C4-2B (cell line): ENCODE measurements around the gene ANKRD22.

Experiments
- H3K27ac ChIP-seq: fragments of 450-650 bp; 2 replicates; pipeline ENCODE4 v1.5.1; 2017
- ZFX ChIP-seq: fragments of 450-650 bp; IDR thresholded peaks from 2 replicates; pipeline ENCODE4 v1.6.1; 2017
- TF ChIP-seq, protein P1 (sequence below): fragments of 450-650 bp; conservative IDR thresholded peaks from 2 replicates; pipeline ENCODE4 v1.5.1; 2017; ENCODE audit warnings: mild to moderate bottlenecking

ANKRD22 gene

GRCh38 chr10:88783724-88784123 is 67.9 kb downstream of the ANKRD22 start:
- no peak for TF ChIP-seq ZFX
- TF ChIP-seq, protein P1, sequence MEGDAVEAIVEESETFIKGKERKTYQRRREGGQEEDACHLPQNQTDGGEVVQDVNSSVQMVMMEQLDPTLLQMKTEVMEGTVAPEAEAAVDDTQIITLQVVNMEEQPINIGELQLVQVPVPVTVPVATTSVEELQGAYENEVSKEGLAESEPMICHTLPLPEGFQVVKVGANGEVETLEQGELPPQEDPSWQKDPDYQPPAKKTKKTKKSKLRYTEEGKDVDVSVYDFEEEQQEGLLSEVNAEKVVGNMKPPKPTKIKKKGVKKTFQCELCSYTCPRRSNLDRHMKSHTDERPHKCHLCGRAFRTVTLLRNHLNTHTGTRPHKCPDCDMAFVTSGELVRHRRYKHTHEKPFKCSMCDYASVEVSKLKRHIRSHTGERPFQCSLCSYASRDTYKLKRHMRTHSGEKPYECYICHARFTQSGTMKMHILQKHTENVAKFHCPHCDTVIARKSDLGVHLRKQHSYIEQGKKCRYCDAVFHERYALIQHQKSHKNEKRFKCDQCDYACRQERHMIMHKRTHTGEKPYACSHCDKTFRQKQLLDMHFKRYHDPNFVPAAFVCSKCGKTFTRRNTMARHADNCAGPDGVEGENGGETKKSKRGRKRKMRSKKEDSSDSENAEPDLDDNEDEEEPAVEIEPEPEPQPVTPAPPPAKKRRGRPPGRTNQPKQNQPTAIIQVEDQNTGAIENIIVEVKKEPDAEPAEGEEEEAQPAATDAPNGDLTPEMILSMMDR = no peak
- no peak overlapping the region for H3K27ac ChIP-seq

DNA sequence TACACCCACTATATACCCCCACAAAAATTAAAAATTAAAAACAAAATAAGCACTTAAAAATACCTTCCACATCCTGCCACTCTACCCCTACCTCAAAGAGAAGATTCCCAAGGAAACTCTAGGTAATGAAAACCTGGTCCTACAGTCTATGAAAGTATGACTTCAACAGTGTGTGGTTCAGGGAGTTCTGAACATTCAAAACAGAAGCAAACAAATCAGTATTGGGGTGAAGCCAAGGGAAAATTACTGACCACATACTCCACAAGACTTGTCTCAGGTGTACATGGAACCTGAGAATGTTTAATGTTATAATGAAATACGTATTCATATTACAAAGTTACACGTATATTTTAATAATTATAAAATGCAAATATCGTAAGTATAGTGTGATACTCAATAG is 69.4 kb downstream of the ANKRD22 start:
- no peak overlapping the region for H3K27ac ChIP-seq
- no peak for TF ChIP-seq ZFX
- TF ChIP-seq, protein P1 = no peak

DNA sequence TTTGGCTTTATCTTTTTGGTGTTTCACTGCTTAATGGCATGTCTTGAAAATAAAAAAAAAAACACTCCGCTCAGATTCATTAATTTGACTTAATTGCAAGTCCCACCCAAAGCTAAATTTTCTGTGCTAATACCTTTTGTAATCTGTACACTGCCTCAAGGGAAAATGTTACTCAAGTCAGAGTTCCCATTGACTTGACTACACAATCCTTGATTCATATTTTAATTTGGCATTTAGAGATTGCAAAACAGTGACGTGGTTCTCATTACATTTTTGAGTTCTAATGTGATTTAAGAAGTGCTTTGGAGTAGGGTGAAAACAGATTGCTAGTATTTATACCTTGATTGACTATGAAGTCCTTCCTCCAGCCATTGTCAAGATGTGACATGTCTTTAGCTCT is 70.4 kb downstream of the ANKRD22 start:
- no peak for TF ChIP-seq ZFX
- TF ChIP-seq, protein P1 = no peak

More for the DNA sequence above, 70.4 kb downstream of the ANKRD22 start:
- no peak overlapping the region for H3K27ac ChIP-seq
